Measurements from ENCODE around the gene FLNC. TPM values are rescaled to one million over a fixed set of nuclear protein-coding genes. Genes with fewer than 3 reads are reported as not detected.

The FLNC gene
- total RNA-seq, 3 donors from 2014 or later = 6.9 to 267 (median 15.0) TPM

- intact Hi-C loops (cut with DNase I, micrococcal nuclease) = no loop called here
- DNase-seq (peak in 1 of 3 donors; percentile 48), ATAC-seq (no peak)
- no peak for TF ChIP-seq CTCF (IDR thresholded peaks at IDR 0.05)
- Histone ChIP-seq H3K36me3 (ENCODE audit: low read depth) (no peaks in the 10 kb centered on the region), H3K9me3 (no peaks in the 10 kb centered on the region), H3K4me1 (ENCODE audit: low read depth) (no peaks in the 10 kb centered on the region), H3K4me3 (no peak overlapping the region)
Observed at GRCh38 chr7:128845987-128846386, 15.8 kb downstream of the FLNC start.

- H3K36me3 ChIP-seq (ENCODE audit: low read depth) = no peaks in the 10 kb centered on the region
Observed at GRCh38 chr7:128846781-128847444, 16.7 kb downstream of the FLNC start.

GRCh38 chr7:128847721-128848211, 17.6 kb downstream of the FLNC start:
- no peaks in the 10 kb centered on the region for H3K9me3 ChIP-seq
- H3K36me3 ChIP-seq (ENCODE audit: low read depth) = no peaks in the 10 kb centered on the region
- no peak overlapping the region for H3K4me3 ChIP-seq
- intact Hi-C loops (cut with DNase I, micrococcal nuclease) = no loop called here
- DNase-seq = peak in 1 of 3 donors; percentile 32
- no peak for TF ChIP-seq CTCF (IDR thresholded peaks at IDR 0.05)
- no peak for ATAC-seq
- no peaks in the 10 kb centered on the region for H3K4me1 ChIP-seq (ENCODE audit: low read depth)

More at GRCh38 chr7:128846781-128847444, 16.7 kb downstream of the FLNC start:
- Histone ChIP-seq H3K4me1 (ENCODE audit: low read depth) (no peaks in the 10 kb centered on the region), H3K9me3 (no peaks in the 10 kb centered on the region), H3K4me3 (no peak overlapping the region)
- DNase-seq (peak in 1 of 3 donors; percentile 34), ATAC-seq (no peak)
- no peak for TF ChIP-seq CTCF (IDR thresholded peaks at IDR 0.05)
- intact Hi-C loops (cut with DNase I, micrococcal nuclease) = no loop called here

GRCh38 chr7:128848289-128849155, 18.3 kb downstream of the FLNC start:
- Histone ChIP-seq H3K4me1 (ENCODE audit: low read depth) (no peaks in the 10 kb centered on the region), H3K36me3 (ENCODE audit: low read depth) (no peaks in the 10 kb centered on the region), H3K4me3 (no peak overlapping the region), H3K9me3 (no peaks in the 10 kb centered on the region)
- no peak for DNase-seq
- ATAC-seq = no peak
- intact Hi-C loops (cut with DNase I, micrococcal nuclease) = no loop called here
- TF ChIP-seq CTCF (IDR thresholded peaks at IDR 0.05) = no peak

GRCh38 chr7:128849156-128849515, 18.9 kb downstream of the FLNC start:
- DNase-seq = no peak
- Histone ChIP-seq H3K4me1 (ENCODE audit: low read depth) (no peaks in the 10 kb centered on the region), H3K9me3 (no peaks in the 10 kb centered on the region), H3K4me3 (no peak overlapping the region), H3K36me3 (ENCODE audit: low read depth) (no peaks in the 10 kb centered on the region)
- TF ChIP-seq CTCF (IDR thresholded peaks at IDR 0.05) = no peak
- ATAC-seq = no peak
- intact Hi-C loops (cut with DNase I, micrococcal nuclease) = no loop called here
